ENCODE data around the gene ATF2.
"Not testable (repeated sequence)": the region's sequence is repeated elsewhere in the genome, so short reads cannot be mapped to it uniquely, and the experiment has no call there.

Gene ATF2

GRCh38 chr2:175166216-175166824, 1.7 kb downstream of the ATF2 start:
- DNase-seq (ENCODE audit: low read depth in 2 of 2, low spot score in 1 of 2): no peak

- no peak for DNase-seq (ENCODE audit: low read depth in 2 of 2, low spot score in 1 of 2)
Measured at GRCh38 chr2:175164235-175164634, 3.8 kb downstream of the ATF2 start.

GRCh38 chr2:175158894-175159293, 9.1 kb downstream of the ATF2 start:
- DNase-seq (ENCODE audit: low read depth in 2 of 2, low spot score in 1 of 2): no peak

- DNase-seq (ENCODE audit: low read depth in 2 of 2, low spot score in 1 of 2): no peak
Measured at GRCh38 chr2:175156534-175156933, 11.5 kb downstream of the ATF2 start.

GRCh38 chr2:175154661-175155082, 13.3 kb downstream of the ATF2 start:
- DNase-seq (ENCODE audit: low read depth in 2 of 2, low spot score in 1 of 2): no peak

- no peak for DNase-seq (ENCODE audit: low read depth in 2 of 2, low spot score in 1 of 2)
Measured at GRCh38 chr2:175152242-175152641, 15.8 kb downstream of the ATF2 start.

GRCh38 chr2:175151791-175152190, 16.2 kb downstream of the ATF2 start:
- no peak for DNase-seq (ENCODE audit: low read depth in 2 of 2, low spot score in 1 of 2)

- DNase-seq (ENCODE audit: low read depth in 2 of 2, low spot score in 1 of 2): no peak
Measured at GRCh38 chr2:175147186-175147585, 20.8 kb downstream of the ATF2 start.

GRCh38 chr2:175143678-175144077, 24.3 kb downstream of the ATF2 start:
- DNase-seq (ENCODE audit: low read depth in 2 of 2, low spot score in 1 of 2): no peak

- DNase-seq (ENCODE audit: low read depth in 2 of 2, low spot score in 1 of 2): no peak
Measured at GRCh38 chr2:175143191-175143590, 24.8 kb downstream of the ATF2 start.

- DNase-seq (ENCODE audit: low read depth in 2 of 2, low spot score in 1 of 2): no peak
Measured at GRCh38 chr2:175140332-175140731, 27.7 kb downstream of the ATF2 start.

- no peak for DNase-seq (ENCODE audit: low read depth in 2 of 2, low spot score in 1 of 2)
Measured at GRCh38 chr2:175137793-175138192, 30.2 kb downstream of the ATF2 start.

GRCh38 chr2:175136334-175137215, 31.4 kb downstream of the ATF2 start:
- no peak for DNase-seq (ENCODE audit: low read depth in 2 of 2, low spot score in 1 of 2)

GRCh38 chr2:175135862-175136261, 32.1 kb downstream of the ATF2 start:
- no peak for DNase-seq (ENCODE audit: low read depth in 2 of 2, low spot score in 1 of 2)

GRCh38 chr2:175135177-175135576, 32.8 kb downstream of the ATF2 start:
- DNase-seq (ENCODE audit: low read depth in 2 of 2, low spot score in 1 of 2): no peak

- DNase-seq (ENCODE audit: low read depth in 2 of 2, low spot score in 1 of 2): no peak
Measured at GRCh38 chr2:175131252-175131651, 36.8 kb downstream of the ATF2 start.

GRCh38 chr2:175126661-175127060, 41.3 kb downstream of the ATF2 start:
- no peak for DNase-seq (ENCODE audit: low read depth in 2 of 2, low spot score in 1 of 2)

- no peak for DNase-seq (ENCODE audit: low read depth in 2 of 2, low spot score in 1 of 2)
Measured at GRCh38 chr2:175123254-175123653, 44.7 kb downstream of the ATF2 start.

GRCh38 chr2:175111200-175111657, 56.8 kb downstream of the ATF2 start:
- no peak for DNase-seq (ENCODE audit: low read depth in 2 of 2, low spot score in 1 of 2)

- DNase-seq (ENCODE audit: low read depth in 2 of 2, low spot score in 1 of 2): not testable (repeated sequence)
Measured at GRCh38 chr2:175108091-175108490, 59.9 kb downstream of the ATF2 start.

- DNase-seq (ENCODE audit: low read depth in 2 of 2, low spot score in 1 of 2): no peak
Measured at GRCh38 chr2:175107146-175107545, 60.9 kb downstream of the ATF2 start.

- no peak for DNase-seq (ENCODE audit: low read depth in 2 of 2, low spot score in 1 of 2)
Measured at GRCh38 chr2:175103191-175103590, 64.8 kb downstream of the ATF2 start.

Data from stimulated activated CD8-positive, alpha-beta memory T cell treated with anti-CD3 and anti-CD28 coated beads, Interleukin-4, amount 100 ng/mL, for 1 hour (primary cell).